ENCODE measurements around the gene TMC6. TPM values are rescaled to one million over a fixed set of nuclear protein-coding genes. Genes with fewer than 3 reads are reported as not detected.

The TMC6 gene
- total and polyA plus RNA-seq, 2 of the 13 experiments (the other 11 are each of a cell fraction or from before 2014, with no cell fraction given): 48.4 to 99.1 TPM

DNA sequence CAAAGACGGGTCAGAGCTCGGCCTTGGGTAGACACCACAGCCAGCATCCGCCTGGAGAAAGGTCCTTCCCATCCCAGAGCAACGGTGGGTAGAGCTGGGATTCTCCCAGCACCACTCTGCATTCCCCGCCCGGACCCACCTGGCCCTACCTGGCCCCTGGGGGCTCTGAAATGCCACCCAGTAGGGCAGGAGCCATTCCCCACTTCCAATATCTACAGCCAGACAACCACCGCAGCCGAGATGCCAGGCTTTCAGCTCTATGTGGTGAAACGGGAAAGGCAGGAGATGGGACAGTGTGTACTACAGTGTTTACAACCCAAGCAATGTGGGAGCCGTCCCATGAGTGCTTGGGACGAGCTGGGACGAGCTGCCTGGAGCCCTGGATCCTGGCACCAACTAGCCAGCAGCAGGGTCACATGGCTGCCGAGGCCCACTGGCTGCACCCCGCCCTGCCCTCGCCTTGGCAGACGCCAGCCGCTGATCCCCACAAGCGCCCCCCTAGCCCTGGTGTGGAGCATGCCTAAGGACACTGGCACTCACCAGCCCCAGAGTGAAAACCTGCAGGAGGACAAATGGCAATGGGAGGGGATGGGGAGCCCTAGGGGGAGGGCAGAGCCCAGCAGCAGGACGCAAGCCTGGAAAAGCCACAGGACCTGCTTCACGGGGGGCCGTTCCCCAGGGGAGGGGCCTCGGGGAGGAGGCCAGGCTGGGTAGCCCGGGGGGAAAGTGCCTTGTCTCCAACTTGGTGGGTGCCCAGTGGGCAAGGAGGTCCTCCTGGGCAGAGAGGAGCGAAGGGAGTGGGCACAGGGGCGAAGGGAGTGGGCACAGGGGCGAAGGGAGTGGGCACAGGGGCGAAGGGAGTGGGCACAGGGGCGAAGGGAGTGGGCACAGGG is 13.5 kb downstream of the TMC6 start (continued):
- TF ChIP-seq EHMT2 (IDR thresholded peaks at IDR 0.05; ENCODE audit: borderline replicate concordance, low read depth, low read length): no peak
- no peak for TF ChIP-seq ZNF207 (IDR thresholded peaks at IDR 0.05; ENCODE audit: borderline replicate concordance)
- TF ChIP-seq IRF9 (CRISPR knock-in tag; IDR thresholded peaks at IDR 0.05; ENCODE audit: borderline replicate concordance): no peak
- no peak for TF ChIP-seq ZSCAN25 (CRISPR knock-in tag; IDR thresholded peaks at IDR 0.05)
- TF ChIP-seq MYC (CRISPR knock-in tag; IDR thresholded peaks at IDR 0.05; ENCODE audit: borderline replicate concordance): no peak
- TF ChIP-seq, protein P1, sequence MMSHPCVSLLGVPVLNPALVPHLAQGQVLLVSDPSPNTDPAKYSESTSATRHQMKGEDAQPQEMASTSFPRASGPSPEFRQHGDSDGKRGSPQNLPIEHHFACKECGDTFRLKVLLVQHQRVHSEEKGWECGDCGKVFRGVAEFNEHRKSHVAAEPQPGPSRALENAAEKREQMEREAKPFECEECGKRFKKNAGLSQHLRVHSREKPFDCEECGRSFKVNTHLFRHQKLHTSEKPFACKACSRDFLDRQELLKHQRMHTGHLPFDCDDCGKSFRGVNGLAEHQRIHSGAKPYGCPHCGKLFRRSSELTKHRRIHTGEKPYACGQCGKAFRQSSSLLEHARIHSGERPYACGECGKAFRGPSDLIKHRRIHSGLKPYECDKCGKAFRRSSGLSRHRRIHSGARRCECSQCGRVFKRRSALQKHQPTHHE (CRISPR knock-in tag; IDR thresholded peaks at IDR 0.05; ENCODE audit: borderline replicate concordance): no peak
- TF ChIP-seq AGO1 (IDR thresholded peaks at IDR 0.05; ENCODE audit: low read depth, low read length, poor library complexity, severe bottlenecking): peak; percentile 69
- TF ChIP-seq STAG1 (CRISPR knock-in tag; IDR thresholded peaks at IDR 0.05): no peak
- TF ChIP-seq ZBTB7B (CRISPR knock-in tag; IDR thresholded peaks at IDR 0.05): no peak
- TF ChIP-seq RBFOX2 (IDR thresholded peaks at IDR 0.05; ENCODE audit: low read depth, low read length): peak; percentile 43; the same call in 1 of the 2 replicates
- TF ChIP-seq SOX6 (IDR thresholded peaks at IDR 0.05): no peak
- no peak for TF ChIP-seq SOX6 (CRISPR knock-in tag; IDR thresholded peaks at IDR 0.05)
- TF ChIP-seq RFXAP (CRISPR knock-in tag; IDR thresholded peaks at IDR 0.05; ENCODE audit: borderline replicate concordance): no peak
- no peak for TF ChIP-seq REPIN1 (CRISPR knock-in tag; IDR thresholded peaks at IDR 0.05; ENCODE audit: borderline replicate concordance, low read depth)
- TF ChIP-seq SALL2 (CRISPR knock-in tag; IDR thresholded peaks at IDR 0.05): no peak
- no peak for TF ChIP-seq HNRNPLL (IDR thresholded peaks at IDR 0.05; ENCODE audit: low read depth, low read length, poor library complexity, severe bottlenecking)
- TF ChIP-seq MAFK (conservative IDR thresholded peaks at IDR 0.05 in 1 of 2, IDR thresholded peaks at IDR 0.05 in 1 of 2; ENCODE audit: low read length in 2 of 2): no peak
- TF ChIP-seq FOXM1 (CRISPR knock-in tag; IDR thresholded peaks at IDR 0.05): no peak
- TF ChIP-seq HCFC1 (IDR thresholded peaks at IDR 0.05; ENCODE audit: low read depth, low read length): no peak
- no peak for TF ChIP-seq HOXD1 (CRISPR knock-in tag; IDR thresholded peaks at IDR 0.05)
- TF ChIP-seq PCBP1 (IDR thresholded peaks at IDR 0.05; ENCODE audit: borderline replicate concordance, low read depth, low read length): peak; percentile 84; the same call in 1 of the 2 replicates
- no peak for TF ChIP-seq ZNF484 (CRISPR knock-in tag; IDR thresholded peaks at IDR 0.05; ENCODE audit: borderline replicate concordance, low read depth)
- TF ChIP-seq PRMT3 (CRISPR knock-in tag; IDR thresholded peaks at IDR 0.05; ENCODE audit: borderline replicate concordance, low read depth): no peak

Measured in HepG2 (cell line).